ENCODE measurements around the gene G6PC2.

G6PC2 gene

DNA sequence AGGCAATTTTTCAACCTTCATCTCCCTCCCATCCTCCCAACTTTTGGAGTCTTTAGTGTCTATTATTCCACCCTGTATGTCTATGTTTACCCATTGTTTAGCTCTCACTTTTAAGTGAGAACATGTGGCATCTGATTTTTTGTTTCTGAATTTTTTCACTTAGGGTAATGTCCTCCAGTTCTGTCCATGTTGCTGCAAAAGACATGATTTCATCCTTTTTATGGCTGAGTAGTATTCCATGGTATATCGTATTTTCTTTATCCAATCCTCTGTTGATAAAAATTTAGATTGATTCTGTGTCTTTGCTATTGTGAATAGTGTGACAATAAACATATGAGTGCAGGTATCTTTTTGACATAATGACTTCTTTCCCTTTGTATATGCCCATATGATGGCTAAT lies 48.2 kb downstream of the G6PC2 start:
- FAIRE-seq, result no peak

DNA sequence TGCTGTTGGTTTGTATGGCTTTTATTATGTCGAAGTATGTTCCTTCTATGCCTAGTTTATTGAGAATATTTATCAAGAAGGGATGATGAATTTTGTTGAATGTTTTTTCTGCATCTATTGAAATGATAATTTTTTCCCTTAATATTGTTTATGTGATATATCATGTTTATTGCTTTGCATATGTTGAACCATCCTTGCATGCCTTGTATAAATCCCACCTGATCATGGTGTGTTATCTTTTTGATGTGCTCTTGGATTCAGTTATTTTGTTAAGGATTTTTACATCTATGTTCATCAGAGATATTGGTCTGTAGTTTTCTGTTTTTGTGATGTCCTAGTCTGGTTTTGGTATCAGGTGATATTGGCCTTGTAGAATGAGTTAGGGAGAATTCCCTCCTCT lies 50.8 kb downstream of the G6PC2 start:
- FAIRE-seq, result no peak

DNA sequence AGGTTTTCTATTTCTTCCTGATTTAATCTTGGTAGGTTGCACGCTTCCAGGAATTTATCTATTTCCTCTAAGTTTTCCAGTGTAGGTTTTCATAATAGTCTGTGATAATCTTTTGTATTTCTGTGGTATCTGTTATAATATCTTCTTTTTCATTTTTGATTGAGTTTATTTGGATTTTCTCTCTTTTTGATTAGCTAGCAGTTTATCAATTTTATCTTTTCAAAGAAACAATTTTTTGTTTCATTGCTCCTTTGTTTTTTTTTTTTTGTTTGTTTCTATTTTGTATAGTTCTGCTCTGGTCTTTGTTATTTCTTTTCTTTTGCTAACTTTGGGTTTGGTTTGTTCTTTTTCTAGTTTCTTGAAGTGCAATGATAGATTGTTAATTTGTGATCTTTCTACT lies 51.3 kb downstream of the G6PC2 start:
- no peak for FAIRE-seq

DNA sequence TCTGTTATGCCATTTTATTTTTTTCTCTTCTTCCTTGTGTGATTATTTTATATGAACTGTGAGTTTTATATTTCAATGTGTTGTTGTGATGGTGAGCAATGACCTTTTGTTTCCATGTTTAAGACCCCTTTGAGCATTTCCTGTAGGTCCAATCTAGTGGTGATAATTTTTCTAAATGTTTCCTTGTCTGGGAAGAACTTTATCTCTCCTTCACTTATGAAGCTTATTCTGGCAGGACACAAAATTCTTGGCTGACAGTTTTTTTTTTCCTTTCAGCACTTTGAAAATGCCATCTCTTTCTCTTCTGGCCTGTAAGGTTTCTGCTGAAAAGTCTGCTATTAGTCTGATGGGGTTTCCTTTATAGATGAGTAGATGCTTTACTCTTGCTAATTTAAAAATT lies 53.2 kb downstream of the G6PC2 start:
- FAIRE-seq, result no peak

DNA sequence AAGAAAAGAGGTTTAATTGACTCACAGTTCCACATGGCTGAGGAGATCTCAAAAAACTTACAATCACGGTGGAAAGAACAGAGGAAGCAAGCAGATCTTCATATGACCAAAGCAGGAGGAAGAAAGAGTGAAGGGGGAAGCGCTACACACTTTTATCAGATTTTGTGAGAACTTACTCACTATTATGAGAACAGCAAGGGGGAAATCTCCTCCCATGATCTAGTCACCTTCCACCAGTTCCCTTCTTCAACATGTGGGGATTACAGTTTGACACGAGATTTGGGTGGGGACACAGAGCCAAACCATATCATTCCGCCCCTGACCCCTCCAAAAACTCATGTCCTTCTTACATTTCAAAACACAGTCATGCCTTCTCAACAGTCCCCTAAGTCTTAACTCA lies 54.2 kb downstream of the G6PC2 start:
- no peak for FAIRE-seq

DNA sequence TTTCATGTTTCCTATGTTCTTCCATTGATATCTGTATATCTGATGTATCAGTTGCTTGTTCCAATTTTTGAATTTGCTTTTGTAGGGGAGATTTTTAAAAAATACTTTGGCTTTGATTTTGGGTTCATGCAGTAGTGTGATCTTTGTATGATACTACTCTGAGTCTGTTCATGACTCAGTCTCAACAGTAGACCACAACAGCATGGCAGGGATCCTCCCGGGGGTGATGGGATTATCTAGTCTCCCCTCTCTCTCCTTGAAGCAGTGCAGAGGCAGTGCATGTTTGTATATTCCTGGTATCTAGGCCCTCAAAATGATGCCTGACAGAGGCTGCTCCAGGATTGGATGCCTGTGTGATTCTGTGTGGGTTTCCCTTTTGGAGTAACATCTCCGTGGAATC lies 55.3 kb downstream of the G6PC2 start:
- FAIRE-seq, result no peak
